Karpas-422 (cell line): ENCODE data around the gene SLC4A9. TPM values are rescaled to one million over a fixed set of nuclear protein-coding genes. Genes with fewer than 3 reads are reported as not detected.

Experiments
- DNase-seq: peaks from one replicate; pipeline ENCODE4 v3.0.0-alpha.2; 2015
- H2AFZ ChIP-seq: fragments of 200-600 bp; sonication (generic); 2 replicates; pipeline ENCODE4 v1.6.1; 2014; ENCODE audit warnings: antibody characterized with exemption, low read length, mixed read lengths
- H3K27ac ChIP-seq: fragments of 200-600 bp; sonication (generic); 2 replicates; pipeline ENCODE4 v1.5.1; 2014; ENCODE audit warnings: mild to moderate bottlenecking, low read length, moderate library complexity
- H3K27me3 ChIP-seq: fragments of 200-600 bp; sonication (generic); 2 replicates; pipeline ENCODE4 v1.6.1; 2014; ENCODE audit warnings: low read length, mixed read lengths
- H3K36me3 ChIP-seq: fragments of 200-600 bp; sonication (generic); 2 replicates; pipeline ENCODE4 v1.6.1; 2014; ENCODE audit warnings: low read length, mixed read lengths; ENCODE audit not compliant: insufficient read depth
- H3K4me1 ChIP-seq: fragments of 200-600 bp; sonication (generic); 2 replicates; pipeline ENCODE4 v1.6.1; 2014; ENCODE audit warnings: mild to moderate bottlenecking, low read length, mixed read lengths
- H3K4me2 ChIP-seq: fragments of 200-600 bp; sonication (generic); 2 replicates; pipeline ENCODE4 v1.6.1; 2014; ENCODE audit warnings: low read length, low read depth, mild to moderate bottlenecking; ENCODE audit not compliant: poor library complexity, severe bottlenecking
- H3K4me3 ChIP-seq: fragments of 200-600 bp; sonication (generic); 2 replicates; pipeline ENCODE4 v1.5.1; 2014; ENCODE audit warnings: mild to moderate bottlenecking, antibody characterized with exemption, low read length, mixed read lengths
- H3K79me2 ChIP-seq: fragments of 200-600 bp; sonication (generic); 2 replicates; pipeline ENCODE4 v1.6.1; 2014; ENCODE audit warnings: mild to moderate bottlenecking, low read length, mixed read lengths
- H3K9ac ChIP-seq: fragments of 200-600 bp; sonication (generic); 2 replicates; pipeline ENCODE4 v1.6.0; 2014; ENCODE audit warnings: low read length
- H3K9me2 ChIP-seq: fragments of 200-600 bp; sonication (generic), shearing (Covaris generic); replicated peaks from 2 replicates; pipeline ENCODE4 v1.6.0; 2014; ENCODE audit warnings: mild to moderate bottlenecking, low read length, moderate library complexity; ENCODE audit not compliant: insufficient read depth
- H3K9me3 ChIP-seq: fragments of 300-700, 200-600 bp; sonication (generic); 2 replicates; pipeline ENCODE4 v1.6.1; 2014; ENCODE audit warnings: low read length, mixed read lengths
- H4K20me1 ChIP-seq: fragments of 200-600 bp; sonication (generic); 2 replicates; pipeline ENCODE4 v1.6.1; 2014; ENCODE audit warnings: mild to moderate bottlenecking, antibody characterized with exemption, low read length, low read depth; ENCODE audit not compliant: insufficient read depth
- total RNA-seq: library from RNA; depleted of rRNA; stranded (reverse); fragments of >200 nt; shearing (Covaris generic); gene quantifications from 2 replicates; pipeline ENCODE4 v1.2.3, GENCODE V29; 2014; ENCODE audit warnings: low replicate concordance

SLC4A9 gene
- total RNA-seq, 1 experiment from 2014 or later, result not detected

DNA sequence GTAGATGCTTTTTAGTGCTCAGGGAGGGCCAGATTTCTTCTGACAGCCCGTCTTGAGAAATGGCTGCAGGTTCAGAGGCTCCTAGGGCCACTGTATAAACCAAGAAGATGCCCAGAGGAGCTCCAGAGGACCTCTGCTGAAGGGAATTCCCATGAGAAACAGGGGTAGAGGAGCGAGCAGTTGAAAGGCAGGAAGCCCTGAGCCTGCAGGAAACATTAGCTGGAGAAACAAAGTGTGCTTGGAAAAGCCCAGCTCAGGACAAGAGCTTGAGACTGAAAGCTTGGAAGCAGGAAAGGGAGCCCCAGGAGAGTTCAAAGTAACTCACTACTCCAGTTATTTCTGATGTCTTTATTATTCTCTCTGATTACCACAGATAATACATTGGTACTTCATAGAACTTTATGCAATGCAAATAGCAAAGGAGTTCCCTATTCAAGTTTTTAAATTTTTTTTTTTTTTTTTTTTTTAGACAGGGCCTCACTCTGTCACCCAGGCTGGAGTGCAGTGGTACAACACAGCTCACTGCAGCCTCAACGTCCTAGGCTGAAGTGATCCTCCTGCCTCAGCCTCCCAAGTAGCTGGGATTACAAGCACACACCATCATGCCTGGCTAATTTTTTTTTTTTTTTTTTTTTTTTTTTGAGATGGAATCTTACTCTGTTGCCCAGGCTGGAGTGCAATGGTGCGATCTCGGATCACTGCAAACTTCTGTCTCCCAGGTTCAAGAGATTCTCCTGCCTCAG lies 30.1 kb upstream of the SLC4A9 start:
- DNase-seq, result no peak
- H4K20me1 ChIP-seq, result no peaks in the 10 kb centered on the region
- no peak overlapping the region for H3K4me2 ChIP-seq
- H2AFZ ChIP-seq, result no peak overlapping the region
- no peaks in the 10 kb centered on the region for H3K4me1 ChIP-seq
- no peaks in the 10 kb centered on the region for H3K9me3 ChIP-seq
- no peaks in the 10 kb centered on the region for H3K27me3 ChIP-seq
- no peaks in the 10 kb centered on the region for H3K9me2 ChIP-seq
- H3K79me2 ChIP-seq, result no peaks in the 10 kb centered on the region
- no peaks in the 10 kb centered on the region for H3K36me3 ChIP-seq
- no peak overlapping the region for H3K27ac ChIP-seq
- H3K9ac ChIP-seq, result no peak overlapping the region
- no peak overlapping the region for H3K4me3 ChIP-seq

DNA sequence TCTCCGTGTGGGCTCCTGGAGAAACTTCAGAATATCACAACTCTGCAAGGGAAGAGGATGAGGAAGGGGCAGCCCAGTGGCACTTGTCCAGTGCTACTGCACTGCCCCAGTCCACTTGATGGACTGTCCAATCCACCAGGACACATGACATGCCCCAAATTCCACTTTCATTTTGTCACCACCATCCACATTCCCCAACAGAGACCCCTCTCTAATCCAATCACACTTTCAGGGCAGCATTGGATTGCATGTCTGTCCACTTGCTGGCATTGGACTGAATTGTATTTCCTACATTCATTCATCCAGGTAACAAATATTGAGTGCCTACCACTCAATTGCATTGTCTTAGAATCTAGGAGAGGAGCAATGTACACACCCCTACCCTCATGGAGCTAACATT lies 28.4 kb upstream of the SLC4A9 start:
- Histone ChIP-seq H3K9me3 (no peaks in the 10 kb centered on the region), H3K4me2 (no peak overlapping the region), H3K4me1 (no peaks in the 10 kb centered on the region), H3K9ac (no peak overlapping the region), H3K27ac (no peak overlapping the region), H3K9me2 (no peaks in the 10 kb centered on the region), H3K36me3 (no peaks in the 10 kb centered on the region), H3K79me2 (no peaks in the 10 kb centered on the region), H2AFZ (no peak overlapping the region), H3K27me3 (no peaks in the 10 kb centered on the region), H3K4me3 (no peak overlapping the region), H4K20me1 (no peaks in the 10 kb centered on the region)
- no peak for DNase-seq

GRCh38 chr5:140336388-140336787 lies 23.6 kb upstream of the SLC4A9 start:
- Histone ChIP-seq H3K4me2 (no peak overlapping the region), H4K20me1 (no peaks in the 10 kb centered on the region), H3K4me1 (peaks cover 5% of the 10 kb centered on the region), H3K4me3 (no peak overlapping the region), H3K27ac (no peak overlapping the region), H3K9ac (no peak overlapping the region), H3K79me2 (no peaks in the 10 kb centered on the region), H3K9me2 (no peaks in the 10 kb centered on the region), H3K36me3 (no peaks in the 10 kb centered on the region), H3K27me3 (no peaks in the 10 kb centered on the region), H2AFZ (no peak overlapping the region), H3K9me3 (no peaks in the 10 kb centered on the region)
- DNase-seq, result no peak

GRCh38 chr5:140337880-140338279 lies 22.1 kb upstream of the SLC4A9 start:
- no peaks in the 10 kb centered on the region for H3K36me3 ChIP-seq
- no peak for DNase-seq
- H3K4me2 ChIP-seq, result no peak overlapping the region
- H3K9me2 ChIP-seq, result no peaks in the 10 kb centered on the region
- no peak overlapping the region for H3K27ac ChIP-seq
- no peak overlapping the region for H2AFZ ChIP-seq
- peaks cover 15% of the 10 kb centered on the region for H3K4me1 ChIP-seq
- no peak overlapping the region for H3K4me3 ChIP-seq
- no peak overlapping the region for H3K9ac ChIP-seq
- no peaks in the 10 kb centered on the region for H4K20me1 ChIP-seq
- H3K27me3 ChIP-seq, result no peaks in the 10 kb centered on the region
- no peaks in the 10 kb centered on the region for H3K79me2 ChIP-seq
- H3K9me3 ChIP-seq, result no peaks in the 10 kb centered on the region

GRCh38 chr5:140338336-140338735 lies 21.7 kb upstream of the SLC4A9 start:
- DNase-seq, result no peak
- Histone ChIP-seq H3K27me3 (no peaks in the 10 kb centered on the region), H3K4me2 (no peak overlapping the region), H3K9me3 (no peaks in the 10 kb centered on the region), H3K4me3 (no peak overlapping the region), H3K9ac (no peak overlapping the region), H3K4me1 (peaks cover 15% of the 10 kb centered on the region), H2AFZ (no peak overlapping the region), H4K20me1 (no peaks in the 10 kb centered on the region), H3K79me2 (no peaks in the 10 kb centered on the region), H3K27ac (no peak overlapping the region), H3K9me2 (no peaks in the 10 kb centered on the region), H3K36me3 (no peaks in the 10 kb centered on the region)

GRCh38 chr5:140338908-140339307 lies 21.1 kb upstream of the SLC4A9 start:
- no peaks in the 10 kb centered on the region for H3K36me3 ChIP-seq
- no peak overlapping the region for H3K4me2 ChIP-seq
- no peaks in the 10 kb centered on the region for H3K79me2 ChIP-seq
- no peaks in the 10 kb centered on the region for H3K9me2 ChIP-seq
- H3K9ac ChIP-seq, result no peak overlapping the region
- H3K9me3 ChIP-seq, result no peaks in the 10 kb centered on the region
- H3K27ac ChIP-seq, result no peak overlapping the region
- no peak overlapping the region for H2AFZ ChIP-seq
- H3K4me3 ChIP-seq, result no peak overlapping the region
- H4K20me1 ChIP-seq, result no peaks in the 10 kb centered on the region
- H3K27me3 ChIP-seq, result no peaks in the 10 kb centered on the region
- DNase-seq, result no peak
- peaks cover 15% of the 10 kb centered on the region for H3K4me1 ChIP-seq

DNA sequence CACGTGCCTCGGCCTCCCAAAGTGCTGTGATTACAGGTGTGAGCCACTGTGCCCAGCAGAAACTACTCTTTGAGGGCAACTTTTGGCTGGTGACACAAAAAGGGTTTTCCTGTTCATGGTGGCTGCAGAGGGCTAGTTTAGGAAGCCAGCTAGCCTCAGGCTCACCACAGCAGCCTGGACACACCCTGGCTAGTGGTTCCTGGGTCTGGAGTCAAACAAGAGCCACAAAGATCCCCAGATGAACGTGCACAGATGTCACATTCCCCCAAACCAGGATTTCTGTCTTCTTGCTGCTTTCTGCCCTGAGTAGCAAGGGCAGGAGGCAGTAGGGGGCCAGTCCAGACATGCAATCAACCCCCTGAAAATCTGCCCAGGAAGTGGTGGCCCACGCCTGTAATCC lies 20.4 kb upstream of the SLC4A9 start:
- Histone ChIP-seq H3K9ac (no peak overlapping the region), H3K27me3 (no peaks in the 10 kb centered on the region), H3K9me2 (no peaks in the 10 kb centered on the region), H3K36me3 (no peaks in the 10 kb centered on the region), H3K27ac (no peak overlapping the region), H3K4me3 (no peak overlapping the region), H4K20me1 (no peaks in the 10 kb centered on the region), H3K4me1 (peaks cover 15% of the 10 kb centered on the region), H3K9me3 (no peaks in the 10 kb centered on the region), H3K4me2 (no peak overlapping the region), H3K79me2 (no peaks in the 10 kb centered on the region), H2AFZ (no peak overlapping the region)
- no peak for DNase-seq

DNA sequence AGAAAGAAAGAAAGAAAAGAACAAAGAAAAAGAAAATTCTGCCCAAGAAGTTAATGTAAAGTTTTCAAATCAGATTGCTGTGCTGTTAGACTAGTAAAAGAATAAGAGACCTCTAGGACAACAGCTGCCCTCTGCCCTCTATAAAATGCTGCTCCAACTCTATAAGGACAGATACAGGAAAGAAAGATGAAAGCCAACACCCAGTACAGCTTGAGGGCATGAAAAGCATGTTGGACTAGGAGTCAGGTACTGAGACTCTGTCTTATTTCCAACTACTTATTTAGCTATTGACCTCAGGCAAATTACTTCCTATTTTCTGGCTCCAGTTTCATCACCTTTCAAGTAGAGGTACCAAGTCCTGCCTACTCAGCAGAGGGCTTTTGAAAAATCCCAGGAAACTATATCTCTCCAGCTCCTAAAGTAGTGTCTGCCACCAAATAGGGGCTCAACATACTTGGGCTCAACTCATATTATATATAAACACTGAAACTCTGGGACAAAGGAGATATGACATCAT lies 19.3 kb upstream of the SLC4A9 start:
- DNase-seq, result no peak
- H3K4me3 ChIP-seq, result no peak overlapping the region
- no peak overlapping the region for H3K4me2 ChIP-seq
- H4K20me1 ChIP-seq, result no peaks in the 10 kb centered on the region
- H3K4me1 ChIP-seq, result peaks cover 15% of the 10 kb centered on the region
- no peaks in the 10 kb centered on the region for H3K27me3 ChIP-seq
- no peak overlapping the region for H3K9ac ChIP-seq
- H3K27ac ChIP-seq, result no peak overlapping the region
- H3K79me2 ChIP-seq, result no peaks in the 10 kb centered on the region
- no peaks in the 10 kb centered on the region for H3K9me3 ChIP-seq
- no peaks in the 10 kb centered on the region for H3K36me3 ChIP-seq
- H3K9me2 ChIP-seq, result no peaks in the 10 kb centered on the region
- no peak overlapping the region for H2AFZ ChIP-seq
